HepG2 (cell line): ENCODE measurements around the gene ZNF747. TPM values are rescaled to one million over a fixed set of nuclear protein-coding genes. Genes with fewer than 3 reads are reported as not detected.

ENCODE experiments used
- ATRX ChIP-seq: sonication (generic); formaldehyde crosslinking; IDR thresholded peaks from 2 replicates; pipeline ENCODE4 v1.4.0; 2020; ENCODE audit warnings: missing genetic modification reagents, borderline replicate concordance
- CSRNP2 ChIP-seq: sonication (generic); formaldehyde crosslinking; conservative IDR thresholded peaks from 2 replicates; pipeline ENCODE4 v1.8.0; 2022; ENCODE audit warnings: low read depth, missing genetic modification reagents
- FOSL2 ChIP-seq: sonication (generic); formaldehyde crosslinking; IDR thresholded peaks from 2 replicates; pipeline ENCODE4 v1.4.0; 2020; ENCODE audit warnings: missing genetic modification reagents
- HOXD1 ChIP-seq: sonication (generic); formaldehyde crosslinking; IDR thresholded peaks from 2 replicates; pipeline ENCODE4 v1.5.0; 2020; ENCODE audit warnings: missing genetic modification reagents
- JUNB ChIP-seq: sonication (generic); formaldehyde crosslinking; IDR thresholded peaks from 2 replicates; pipeline ENCODE4 v1.8.0; 2022; ENCODE audit warnings: missing genetic modification reagents, mild to moderate bottlenecking, borderline replicate concordance
- LBX2 ChIP-seq: sonication (generic); formaldehyde crosslinking; IDR thresholded peaks from 2 replicates; pipeline ENCODE4 v1.5.0; 2020; ENCODE audit warnings: missing genetic modification reagents, mild to moderate bottlenecking, borderline replicate concordance
- MYNN ChIP-seq: sonication (generic); formaldehyde crosslinking; IDR thresholded peaks from 2 replicates; pipeline ENCODE4 v1.4.0; 2020; ENCODE audit warnings: mild to moderate bottlenecking, low read depth, missing genetic modification reagents
- PHF21A ChIP-seq: sonication (generic); formaldehyde crosslinking; IDR thresholded peaks from 2 replicates; pipeline ENCODE4 v1.5.0; 2020; ENCODE audit warnings: mild to moderate bottlenecking, missing genetic modification reagents
- RCOR2 ChIP-seq: IDR thresholded peaks from 2 replicates; pipeline ENCODE4 v1.6.1; 2016; ENCODE audit warnings: missing biosample characterization, missing genetic modification reagents
- SKIL ChIP-seq: sonication (generic); formaldehyde crosslinking; IDR thresholded peaks from 2 replicates; pipeline ENCODE4 v1.8.0; 2022; ENCODE audit warnings: missing genetic modification reagents, mild to moderate bottlenecking, moderate library complexity, borderline replicate concordance
- SOX6 ChIP-seq, 2 experiments: fragments of 450-650 bp in 1 of 2; sonication (generic) in 1 of 2; formaldehyde crosslinking in 1 of 2; IDR thresholded peaks; 2 replicates each; pipeline versions ENCODE4 v1.4.0 to v1.6.1; 2017 to 2020; ENCODE audit warnings: antibody characterized with exemption in 1 of 2, mild to moderate bottlenecking in 1 of 2, missing genetic modification reagents in 1 of 2
- STAG1 ChIP-seq: sonication (generic); formaldehyde crosslinking; IDR thresholded peaks from 2 replicates; pipeline ENCODE4 v1.4.0; 2020; ENCODE audit warnings: missing genetic modification reagents
- TBX2 ChIP-seq: sonication (generic); formaldehyde crosslinking; IDR thresholded peaks from 2 replicates; pipeline ENCODE4 v1.5.0; 2020; ENCODE audit warnings: missing genetic modification reagents, mild to moderate bottlenecking, borderline replicate concordance
- THYN1 ChIP-seq: sonication (generic); formaldehyde crosslinking; IDR thresholded peaks from 2 replicates; pipeline ENCODE4 v1.8.1; 2023; ENCODE audit warnings: low read depth, mild to moderate bottlenecking, moderate library complexity, missing genetic modification reagents, borderline replicate concordance
- ZBTB3 ChIP-seq: sonication (generic); formaldehyde crosslinking; IDR thresholded peaks from 2 replicates; pipeline ENCODE4 v1.4.0; 2020; ENCODE audit warnings: low read depth, mild to moderate bottlenecking, moderate library complexity, missing genetic modification reagents, borderline replicate concordance
- ZIK1 ChIP-seq: sonication (generic); formaldehyde crosslinking; IDR thresholded peaks from 2 replicates; pipeline ENCODE4 v1.5.0; 2020; ENCODE audit warnings: mild to moderate bottlenecking, low read depth, missing genetic modification reagents, borderline replicate concordance
- ZNF143 ChIP-seq: sonication (generic); formaldehyde crosslinking; IDR thresholded peaks from 2 replicates; pipeline ENCODE4 v1.4.0; 2020; ENCODE audit warnings: missing genetic modification reagents
- ZNF460 ChIP-seq: sonication (generic); formaldehyde crosslinking; IDR thresholded peaks from 2 replicates; pipeline ENCODE4 v1.5.1; 2020; ENCODE audit warnings: missing genetic modification reagents, mild to moderate bottlenecking, borderline replicate concordance
- ZNF557 ChIP-seq: sonication (generic); formaldehyde crosslinking; IDR thresholded peaks from 2 replicates; pipeline ENCODE4 v1.4.0; 2020; ENCODE audit warnings: missing genetic modification reagents
- ZNF616 ChIP-seq: sonication (generic); formaldehyde crosslinking; IDR thresholded peaks from 2 replicates; pipeline ENCODE4 v1.5.0; 2020; ENCODE audit warnings: low read depth, mild to moderate bottlenecking, missing genetic modification reagents
- ZNF780A ChIP-seq: sonication (generic); formaldehyde crosslinking; IDR thresholded peaks from 2 replicates; pipeline ENCODE4 v1.8.0; 2022; ENCODE audit warnings: mild to moderate bottlenecking, missing genetic modification reagents, moderate library complexity
- ZSCAN31 ChIP-seq: sonication (generic); formaldehyde crosslinking; IDR thresholded peaks from 2 replicates; pipeline ENCODE4 v1.5.0; 2020; ENCODE audit warnings: low read depth, mild to moderate bottlenecking, missing genetic modification reagents
- ZZZ3 ChIP-seq: sonication (generic); formaldehyde crosslinking; IDR thresholded peaks from 2 replicates; pipeline ENCODE4 v1.4.0; 2020; ENCODE audit warnings: missing genetic modification reagents, mild to moderate bottlenecking, borderline replicate concordance
- polyA plus RNA-seq, 8 experiments: library from polyadenylated mRNA; depleted of rRNA in 3 of 8; stranded (reverse) in 7 of 8; unstranded in 1 of 8; fragments of >200 nt; fragmentation: Illumina TruSeq in 4 of 8; extraction: Trizol in 4 of 8; gene quantifications; 2 replicates each; pipeline versions ENCODE4 v1.2.1 to v1.2.3, GENCODE V29; 2011 to 2016; ENCODE audit warnings: low read depth in 4 of 8, missing spikeins in 1 of 8, mixed read lengths in 1 of 8; ENCODE audit not compliant: insufficient read depth in 1 of 8
- total RNA-seq, 5 experiments: library from RNA; depleted of rRNA; stranded (reverse); fragments of >200 nt; fragmentation: Illumina TruSeq; extraction: Trizol; gene quantifications; 2 replicates each; pipeline ENCODE4 v1.2.3, GENCODE V29; 2016; ENCODE audit warnings: low read depth in 1 of 5
- TF ChIP-seq, protein P1 (sequence below): sonication (generic); formaldehyde crosslinking; IDR thresholded peaks from 2 replicates; pipeline ENCODE4 v1.5.0; 2020; ENCODE audit warnings: missing genetic modification reagents

Gene ZNF747
- total and polyA plus RNA-seq, 2 of the 13 experiments (the other 11 are each of a cell fraction or from before 2014, with no cell fraction given): 7.2 to 10.2 TPM

- TF ChIP-seq TBX2: peak; percentile 53; the same call in 1 of the 2 replicates
- TF ChIP-seq SKIL (CRISPR knock-in tag): peak; percentile 65; the same call in 1 of the 2 replicates
- peak; percentile 69; the same call in 1 of the 2 replicates for TF ChIP-seq ZNF616 (CRISPR knock-in tag)
- no peak for TF ChIP-seq ZNF460 (CRISPR knock-in tag)
- TF ChIP-seq CSRNP2: no peak
- TF ChIP-seq ZIK1: peak; percentile 29
- TF ChIP-seq LBX2 (CRISPR knock-in tag): no peak
- no peak; the same call in 1 of the 2 replicates for TF ChIP-seq ZBTB3 (CRISPR knock-in tag)
- no peak for TF ChIP-seq ATRX (CRISPR knock-in tag)
- no peak; the same call in none of the 2 replicates for TF ChIP-seq ZSCAN31 (CRISPR knock-in tag)
- TF ChIP-seq ZNF780A (CRISPR knock-in tag): no peak
- no peak for TF ChIP-seq SOX6 (IDR thresholded peaks at IDR 0.05)
- TF ChIP-seq SOX6 (CRISPR knock-in tag; IDR thresholded peaks at IDR 0.05): peak; percentile 75
- peak; percentile 97 for TF ChIP-seq PHF21A
- TF ChIP-seq, protein P1, sequence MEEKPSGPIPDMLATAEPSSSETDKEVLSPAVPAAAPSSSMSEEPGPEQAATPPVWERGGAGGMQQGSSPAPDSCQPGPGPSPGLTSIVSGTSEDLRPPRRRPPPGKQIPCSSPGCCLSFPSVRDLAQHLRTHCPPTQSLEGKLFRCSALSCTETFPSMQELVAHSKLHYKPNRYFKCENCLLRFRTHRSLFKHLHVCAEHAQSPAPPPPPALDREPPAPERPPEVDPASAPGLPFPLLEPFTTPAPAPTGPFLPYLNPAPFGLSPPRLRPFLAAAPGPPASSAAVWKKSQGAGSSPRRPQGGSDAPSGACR (CRISPR knock-in tag): peak; percentile 98
- TF ChIP-seq RCOR2: no peak; the same call in 1 of the 2 replicates
- TF ChIP-seq ZNF557: no peak
- TF ChIP-seq HOXD1: peak; percentile 48; the same call in 1 of the 2 replicates
- peak; percentile 92 for TF ChIP-seq FOSL2 (CRISPR knock-in tag)
- TF ChIP-seq JUNB (CRISPR knock-in tag): no peak
- TF ChIP-seq ZNF143 (CRISPR knock-in tag): 0 out of 2 replicates have a peak, but pooled peaks have one; percentile 6
- no peak for TF ChIP-seq MYNN
- TF ChIP-seq THYN1: no peak
- 0 out of 2 replicates have a peak, but pooled peaks have one; percentile 38 for TF ChIP-seq ZZZ3
- peak; percentile 19; the same call in 1 of the 2 replicates for TF ChIP-seq STAG1
Observed at GRCh38 chr16:30557957-30558788, 23.5 kb upstream of the ZNF747 start, which contains the start of gene ZNF764 (continued).
